Right atrium auricular region (tissue), 2 donors: ENCODE measurements around the gene TMEM178A. TPM values are rescaled to one million over a fixed set of nuclear protein-coding genes. Genes with fewer than 3 reads are reported as not detected.

Source experiments
- DNase-seq: peaks from one replicate; pipeline ENCODE4 v3.0.0-alpha.2; 2019; ENCODE audit warnings: low spot score
- H3K27ac ChIP-seq, 2 donors: fragments of 200-600 bp; sonication (generic); 1 replicate in 1 of 2; 2 replicates in 1 of 2; pipeline ENCODE4 v1.5.1; 2016 to 2019
- H3K27me3 ChIP-seq, 2 donors: fragments of 200-600 bp; sonication (generic); one replicate each; pipeline versions ENCODE4 v1.5.1 to v1.6.0; 2017 to 2019
- H3K36me3 ChIP-seq: fragments of 200-600 bp; sonication (generic); one replicate; pipeline ENCODE4 v1.5.1; 2016
- H3K4me1 ChIP-seq, 2 donors: fragments of 200-600 bp; sonication (generic); one replicate each; pipeline versions ENCODE4 v1.5.1 to v1.6.0; 2017 to 2019
- H3K4me3 ChIP-seq, 2 donors: fragments of 200-600 bp; sonication (generic); 1 replicate in 1 of 2; 2 replicates in 1 of 2; pipeline ENCODE4 v1.5.1; 2017 to 2019; ENCODE audit warnings: mild to moderate bottlenecking in 1 of 2, moderate library complexity in 1 of 2
- H3K9me3 ChIP-seq, 2 donors: fragments of 200-600 bp; sonication (generic); one replicate each; pipeline ENCODE4 v1.5.1; 2019
- total RNA-seq, 2 donors: library from RNA; depleted of rRNA; stranded (reverse); fragments of >200 nt; gene quantifications; one replicate each; pipeline ENCODE4 v1.1.0, GENCODE V29; 2016
- TF ChIP-seq, protein P1 (sequence below), 2 donors: fragments of 200-600 bp; sonication (generic); IDR thresholded peaks; one replicate each; pipeline ENCODE4 v1.5.1; 2019; ENCODE audit warnings: antibody characterized with exemption in 2 of 2

Gene TMEM178A
- total RNA-seq, 2 donors from 2014 or later: 2.9 to 4.3 TPM

DNA sequence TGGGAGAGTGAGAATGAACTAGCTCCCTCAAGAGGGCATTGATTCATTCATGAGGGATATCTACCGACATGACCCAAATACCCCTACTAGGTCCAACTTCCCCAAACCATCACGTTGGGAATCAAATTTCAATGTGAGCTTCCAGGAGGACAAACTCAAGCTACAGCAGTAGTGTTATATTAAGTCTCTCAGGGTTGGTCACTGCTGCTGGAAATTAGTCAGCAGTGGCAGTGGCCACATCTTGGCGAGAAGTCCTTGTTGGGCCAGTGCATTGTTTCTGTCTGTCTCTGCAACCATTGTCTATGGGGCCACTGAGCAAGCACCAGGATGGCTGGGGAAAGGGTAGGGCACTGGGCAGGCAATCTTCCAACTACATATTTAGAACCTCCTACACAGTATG is 65.8 kb downstream of the TMEM178A start:
- Histone ChIP-seq H3K9me3 (no peaks in the 10 kb centered on the region), H3K27me3 (no peaks in the 10 kb centered on the region), H3K4me3 (no peak overlapping the region), H3K4me1 (peaks cover 0 to 8% of the 10 kb centered on the region in 2 donors), H3K27ac (no peak overlapping the region), H3K36me3 (peaks cover 15% of the 10 kb centered on the region)
- DNase-seq: no peak
- TF ChIP-seq, protein P1, sequence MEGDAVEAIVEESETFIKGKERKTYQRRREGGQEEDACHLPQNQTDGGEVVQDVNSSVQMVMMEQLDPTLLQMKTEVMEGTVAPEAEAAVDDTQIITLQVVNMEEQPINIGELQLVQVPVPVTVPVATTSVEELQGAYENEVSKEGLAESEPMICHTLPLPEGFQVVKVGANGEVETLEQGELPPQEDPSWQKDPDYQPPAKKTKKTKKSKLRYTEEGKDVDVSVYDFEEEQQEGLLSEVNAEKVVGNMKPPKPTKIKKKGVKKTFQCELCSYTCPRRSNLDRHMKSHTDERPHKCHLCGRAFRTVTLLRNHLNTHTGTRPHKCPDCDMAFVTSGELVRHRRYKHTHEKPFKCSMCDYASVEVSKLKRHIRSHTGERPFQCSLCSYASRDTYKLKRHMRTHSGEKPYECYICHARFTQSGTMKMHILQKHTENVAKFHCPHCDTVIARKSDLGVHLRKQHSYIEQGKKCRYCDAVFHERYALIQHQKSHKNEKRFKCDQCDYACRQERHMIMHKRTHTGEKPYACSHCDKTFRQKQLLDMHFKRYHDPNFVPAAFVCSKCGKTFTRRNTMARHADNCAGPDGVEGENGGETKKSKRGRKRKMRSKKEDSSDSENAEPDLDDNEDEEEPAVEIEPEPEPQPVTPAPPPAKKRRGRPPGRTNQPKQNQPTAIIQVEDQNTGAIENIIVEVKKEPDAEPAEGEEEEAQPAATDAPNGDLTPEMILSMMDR (IDR thresholded peaks at IDR 0.05): no peak

DNA sequence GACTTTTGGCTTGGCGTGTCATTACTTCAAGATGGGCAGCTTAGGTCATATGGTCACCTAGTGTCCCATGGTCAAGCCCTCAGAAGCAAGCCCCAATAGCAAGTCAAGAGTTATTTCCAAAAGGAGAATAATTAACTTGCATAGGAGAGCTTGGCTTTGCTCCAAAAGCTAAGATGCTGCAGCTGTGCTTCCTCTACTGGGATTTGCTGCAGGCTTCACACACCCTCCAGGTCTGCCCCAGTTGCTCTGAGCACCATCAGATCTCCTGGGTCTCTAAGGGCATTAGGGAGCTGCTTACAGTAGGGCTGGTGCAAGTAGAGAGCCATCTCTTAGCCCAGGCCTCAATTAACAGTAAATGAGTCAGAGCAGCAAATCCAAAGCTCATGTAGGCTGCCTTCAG is 66.8 kb downstream of the TMEM178A start:
- DNase-seq: no peak
- H3K9me3 ChIP-seq: no peaks in the 10 kb centered on the region
- H3K36me3 ChIP-seq: peaks cover 18% of the 10 kb centered on the region
- H3K4me1 ChIP-seq: peaks cover 0 to 8% of the 10 kb centered on the region in 2 donors
- TF ChIP-seq, protein P1 (IDR thresholded peaks at IDR 0.05): no peak
- H3K27ac ChIP-seq: no peak overlapping the region
- no peaks in the 10 kb centered on the region for H3K27me3 ChIP-seq
- H3K4me3 ChIP-seq: no peak overlapping the region

DNA sequence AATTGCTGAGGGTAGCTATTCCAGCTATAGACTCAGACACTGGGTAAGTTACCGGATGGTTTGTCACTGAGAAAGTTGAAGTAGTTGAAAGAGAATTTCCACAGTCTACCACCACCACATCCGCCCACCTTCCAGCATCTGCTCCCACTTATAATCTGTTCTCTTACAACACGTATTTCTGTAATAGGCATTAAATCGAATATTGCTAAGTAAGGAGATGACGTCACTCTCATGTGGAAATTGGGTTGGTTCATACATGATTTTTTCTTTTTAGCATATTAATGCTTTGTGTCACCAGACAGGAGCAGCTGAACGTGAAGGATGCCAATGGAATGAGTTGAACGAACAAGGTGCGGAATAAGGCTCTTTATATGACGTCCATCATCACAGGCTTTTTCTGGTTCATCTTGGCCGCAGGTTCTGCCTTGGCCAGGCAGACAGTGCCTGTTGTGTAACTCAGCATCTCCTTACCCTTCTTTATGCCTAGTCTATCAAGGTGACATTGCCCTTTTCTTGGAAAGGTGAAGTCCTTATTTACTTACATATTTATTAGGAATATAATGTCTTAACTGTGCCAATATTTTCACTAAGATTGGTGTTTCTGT is 67.5 kb downstream of the TMEM178A start:
- Histone ChIP-seq H3K9me3 (no peaks in the 10 kb centered on the region), H3K36me3 (peaks cover 18% of the 10 kb centered on the region), H3K4me3 (no peak overlapping the region), H3K27ac (no peak overlapping the region), H3K4me1 (peaks cover 0 to 8% of the 10 kb centered on the region in 2 donors), H3K27me3 (no peaks in the 10 kb centered on the region)
- DNase-seq: no peak
- TF ChIP-seq, protein P1 (IDR thresholded peaks at IDR 0.05): no peak

DNA sequence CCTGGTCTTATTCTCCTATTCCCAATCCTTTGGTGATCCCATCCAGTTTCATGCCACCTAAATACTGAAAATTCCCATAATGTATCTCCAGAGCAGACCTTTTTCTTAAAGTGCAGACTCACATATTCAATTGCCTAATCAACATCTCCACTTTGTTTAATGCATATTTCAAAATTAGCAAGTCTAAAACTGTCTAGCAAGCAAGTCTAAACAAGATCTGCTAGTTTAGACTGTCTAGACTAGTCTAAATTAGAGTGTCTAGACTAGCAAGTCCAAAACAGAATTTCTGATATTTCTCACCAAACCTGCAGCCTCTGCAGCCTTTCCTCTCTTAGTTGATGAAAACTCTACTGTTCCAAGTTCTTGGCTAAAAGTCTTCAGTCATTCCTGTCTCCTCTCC is 68.7 kb downstream of the TMEM178A start:
- H3K27ac ChIP-seq: no peak overlapping the region
- no peak for DNase-seq
- H3K4me3 ChIP-seq: no peak overlapping the region
- TF ChIP-seq, protein P1 (IDR thresholded peaks at IDR 0.05): no peak
- H3K36me3 ChIP-seq: peaks cover 20% of the 10 kb centered on the region
- H3K4me1 ChIP-seq: peaks cover 0 to 16% of the 10 kb centered on the region in 2 donors
- H3K27me3 ChIP-seq: no peaks in the 10 kb centered on the region
- H3K9me3 ChIP-seq: no peaks in the 10 kb centered on the region

DNA sequence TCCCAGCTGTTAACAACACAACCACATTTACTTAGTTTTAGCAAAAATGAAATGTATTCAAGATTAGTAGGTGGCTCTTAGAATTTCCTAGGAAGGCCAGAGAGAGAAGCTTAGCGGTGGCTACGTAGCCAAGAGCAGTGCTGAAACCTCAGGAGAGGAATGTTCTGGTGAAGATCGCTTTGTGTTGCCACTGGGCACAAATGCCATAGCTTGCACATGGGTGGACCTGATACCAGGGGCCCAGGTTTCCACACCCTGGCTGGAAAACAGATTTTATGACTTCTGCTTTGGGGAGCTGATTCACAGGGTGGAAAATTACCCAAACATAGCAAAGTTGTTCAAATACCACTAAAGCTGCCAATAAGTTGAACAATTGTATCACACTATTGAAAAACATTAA is 69.9 kb downstream of the TMEM178A start:
- H3K4me3 ChIP-seq: no peak overlapping the region
- no peak overlapping the region for H3K27ac ChIP-seq
- H3K9me3 ChIP-seq: no peaks in the 10 kb centered on the region
- peaks cover 0 to 17% of the 10 kb centered on the region in 2 donors for H3K4me1 ChIP-seq
- H3K27me3 ChIP-seq: no peaks in the 10 kb centered on the region
- TF ChIP-seq, protein P1 (IDR thresholded peaks at IDR 0.05): no peak
- peaks cover 24% of the 10 kb centered on the region for H3K36me3 ChIP-seq
- no peak for DNase-seq

DNA sequence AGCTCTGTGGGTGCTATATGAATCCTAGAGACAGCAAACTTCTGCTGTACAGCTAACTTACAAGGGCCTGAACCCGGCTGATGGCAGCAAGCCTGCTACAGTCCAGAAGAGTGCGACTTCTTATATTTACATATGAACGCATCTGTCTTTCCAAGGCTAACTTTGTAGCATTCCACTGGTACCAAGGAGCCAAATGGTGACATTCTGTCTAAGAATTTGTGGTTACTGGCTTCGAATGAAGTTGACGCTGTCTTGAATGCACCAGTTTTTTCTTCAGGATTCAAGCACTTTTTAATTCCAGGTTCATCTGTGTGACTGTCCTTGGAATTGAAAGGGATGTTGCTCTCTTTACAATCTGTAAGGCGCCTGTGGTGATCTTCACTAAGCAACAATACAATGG is 70.9 kb downstream of the TMEM178A start:
- Histone ChIP-seq H3K27me3 (no peaks in the 10 kb centered on the region), H3K36me3 (peaks cover 32% of the 10 kb centered on the region), H3K4me1 (peaks cover 0 to 17% of the 10 kb centered on the region in 2 donors), H3K4me3 (no peak overlapping the region), H3K27ac (no peak overlapping the region), H3K9me3 (no peaks in the 10 kb centered on the region)
- TF ChIP-seq, protein P1 (IDR thresholded peaks at IDR 0.05): no peak
- DNase-seq: no peak
